Keratinocyte (primary cell): ENCODE data around the gene GTPBP1.

Source experiments
- CTCF ChIP-seq, 3 experiments: IDR thresholded peaks in 1 of 3; conservative IDR thresholded peaks in 1 of 3; optimal IDR thresholded peaks in 1 of 3; 2 replicates in 2 of 3; 3 replicates in 1 of 3; pipeline versions ENCODE3 to v1.5.1; 2011; ENCODE audit warnings: low read length in 3 of 3, mild to moderate bottlenecking in 3 of 3, moderate library complexity in 2 of 3, control low read depth in 1 of 3, inconsistent platforms in 1 of 3; ENCODE audit not compliant: insufficient read depth in 2 of 3; ENCODE audit errors: extremely low read depth in 1 of 3
- EZH2 ChIP-seq: IDR thresholded peaks from one replicate; pipeline ENCODE4 v1.6.1; 2012; ENCODE audit warnings: inconsistent platforms, mild to moderate bottlenecking, low read length, moderate library complexity

DNA sequence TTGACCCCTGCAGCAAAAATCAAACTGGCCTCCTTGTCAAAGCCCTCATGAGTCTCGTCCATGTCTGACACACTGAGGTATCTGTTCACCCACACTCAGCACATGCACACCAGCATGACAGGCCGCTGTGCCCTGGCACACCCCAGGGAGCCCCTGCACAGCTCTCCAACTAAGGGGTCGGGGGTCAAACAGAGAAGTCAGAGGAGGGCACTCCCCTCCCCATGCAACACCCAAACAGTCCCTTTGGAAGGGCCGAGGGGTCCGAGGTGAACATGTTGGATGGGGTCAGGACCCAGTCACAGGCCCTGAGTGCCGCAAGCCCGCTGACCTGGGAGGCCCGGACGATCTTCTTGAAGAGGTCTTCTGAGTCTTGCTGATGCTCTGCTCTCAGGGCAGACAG is 35.4 kb downstream of the GTPBP1 start:
- no peak for TF ChIP-seq EZH2
- no peak for TF ChIP-seq CTCF (optimal IDR thresholded peaks at IDR 0.05 in 1 of 3, IDR thresholded peaks at IDR 0.05 in 1 of 3, conservative IDR thresholded peaks at IDR 0.05 in 1 of 3; ENCODE audit: extremely low read depth in 1 of 3, insufficient read depth in 2 of 3, low read length in 3 of 3)
